ENCODE results near the gene MRPS27.

- TF ChIP-seq YY1 (IDR thresholded peaks at IDR 0.05; ENCODE audit: insufficient read depth, insufficient read length), result no peak
- TF ChIP-seq ZNF274 (IDR thresholded peaks at IDR 0.05; ENCODE audit: low read depth, low read length), result no peak
Observed at GRCh38 chr5:72280581-72281069, 39.4 kb downstream of the MRPS27 start.
